Fibroblast of lung (primary cell): ENCODE measurements around the gene RPAP3.

Source experiments
- EZH2 ChIP-seq: IDR thresholded peaks from 2 replicates; pipeline ENCODE4 v1.5.1; 2012; ENCODE audit warnings: low read length, control low read depth, mild to moderate bottlenecking; ENCODE audit errors: missing control alignments
- TF ChIP-seq, protein P1 (sequence below), 2 donors: IDR thresholded peaks in 1 of 2; conservative IDR thresholded peaks in 1 of 2; 1 replicate in 1 of 2; 2 replicates in 1 of 2; pipeline ENCODE4 v1.5.1; 2011 to 2012; ENCODE audit warnings: low read length in 2 of 2, control low read depth in 1 of 2, inconsistent platforms in 1 of 2, low read depth in 1 of 2, mild to moderate bottlenecking in 1 of 2

GRCh38 chr12:47711448-47711847, 5.6 kb upstream of the RPAP3 start:
- TF ChIP-seq, protein P1, sequence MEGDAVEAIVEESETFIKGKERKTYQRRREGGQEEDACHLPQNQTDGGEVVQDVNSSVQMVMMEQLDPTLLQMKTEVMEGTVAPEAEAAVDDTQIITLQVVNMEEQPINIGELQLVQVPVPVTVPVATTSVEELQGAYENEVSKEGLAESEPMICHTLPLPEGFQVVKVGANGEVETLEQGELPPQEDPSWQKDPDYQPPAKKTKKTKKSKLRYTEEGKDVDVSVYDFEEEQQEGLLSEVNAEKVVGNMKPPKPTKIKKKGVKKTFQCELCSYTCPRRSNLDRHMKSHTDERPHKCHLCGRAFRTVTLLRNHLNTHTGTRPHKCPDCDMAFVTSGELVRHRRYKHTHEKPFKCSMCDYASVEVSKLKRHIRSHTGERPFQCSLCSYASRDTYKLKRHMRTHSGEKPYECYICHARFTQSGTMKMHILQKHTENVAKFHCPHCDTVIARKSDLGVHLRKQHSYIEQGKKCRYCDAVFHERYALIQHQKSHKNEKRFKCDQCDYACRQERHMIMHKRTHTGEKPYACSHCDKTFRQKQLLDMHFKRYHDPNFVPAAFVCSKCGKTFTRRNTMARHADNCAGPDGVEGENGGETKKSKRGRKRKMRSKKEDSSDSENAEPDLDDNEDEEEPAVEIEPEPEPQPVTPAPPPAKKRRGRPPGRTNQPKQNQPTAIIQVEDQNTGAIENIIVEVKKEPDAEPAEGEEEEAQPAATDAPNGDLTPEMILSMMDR (conservative IDR thresholded peaks at IDR 0.05 in 1 of 2, IDR thresholded peaks at IDR 0.05 in 1 of 2; ENCODE audit: low read depth in 1 of 2, low read length in 2 of 2) = no peak
- no peak for TF ChIP-seq EZH2
